Jurkat, Clone E6-1 (cell line): Measurements from ENCODE around the gene COPS3.

Experiments used
- DNase-seq: peaks from one replicate; pipeline ENCODE4 v3.0.0-alpha.2; 2011; ENCODE audit warnings: low read depth, low spot score
- H3K4me3 ChIP-seq: 2 replicates; pipeline ENCODE4 v1.5.1; 2011; ENCODE audit warnings: mild to moderate bottlenecking, low read length, control low read depth, moderate library complexity

Gene COPS3

DNA sequence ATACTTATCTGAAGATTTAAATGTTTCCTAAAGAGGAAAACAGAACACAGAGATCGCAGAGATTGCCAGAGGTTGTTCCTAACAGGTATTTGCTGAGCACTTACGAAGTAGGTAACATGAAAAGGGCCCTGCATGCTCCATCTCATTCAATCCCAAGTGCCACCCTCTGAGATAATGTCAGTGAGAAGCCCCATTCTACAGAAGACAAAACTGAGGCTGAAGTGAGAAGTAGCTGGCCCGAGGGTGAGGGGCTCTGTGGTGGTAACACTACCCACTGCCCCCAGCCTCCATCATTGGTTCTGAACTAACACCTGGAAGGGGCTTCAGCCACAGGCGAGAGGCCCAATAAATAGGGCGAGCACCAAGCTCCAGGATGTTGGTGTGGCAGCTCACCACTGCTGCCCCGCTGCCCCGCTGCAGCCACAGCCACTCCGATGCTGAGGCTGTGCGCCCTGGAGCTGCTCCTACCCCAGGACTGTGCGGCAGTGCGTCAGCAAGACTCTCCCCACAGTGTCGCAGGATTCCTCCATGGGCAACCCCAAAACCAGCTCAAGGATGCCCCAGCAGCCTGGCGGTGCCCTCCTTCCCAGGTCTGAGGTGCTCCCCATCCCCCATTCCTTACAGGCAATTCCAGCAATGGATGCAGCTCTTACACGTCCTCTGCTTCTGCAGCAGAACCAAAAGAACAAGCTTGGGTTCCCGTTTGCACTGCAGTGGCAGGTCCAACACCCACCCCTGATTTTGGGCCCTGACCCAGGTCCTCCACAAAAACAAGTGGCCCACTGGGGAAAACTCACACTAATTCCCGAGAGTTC is 54.4 kb downstream of the COPS3 start:
- no peak overlapping the region for H3K4me3 ChIP-seq
- no peak for DNase-seq

DNA sequence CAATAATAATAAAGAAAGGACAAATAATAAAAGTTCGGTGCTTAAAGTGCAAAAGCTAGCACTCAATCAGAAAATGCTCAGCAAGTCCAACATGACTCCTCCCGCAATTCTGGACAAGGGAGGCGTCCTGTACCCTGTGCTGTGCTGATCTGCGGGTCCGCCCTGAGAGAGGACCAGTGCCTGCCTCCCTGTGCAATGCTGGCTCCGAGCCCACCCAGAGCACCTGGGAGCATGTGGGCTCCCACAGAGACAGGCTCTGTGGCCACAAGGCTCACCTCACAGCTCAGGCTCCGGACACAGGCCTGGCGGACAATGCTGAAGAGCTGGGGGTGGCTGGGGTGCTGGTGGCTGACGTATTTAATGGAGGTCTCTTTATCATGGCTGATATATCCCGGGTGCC is 55.1 kb downstream of the COPS3 start:
- no peak for DNase-seq
- H3K4me3 ChIP-seq = no peak overlapping the region

DNA sequence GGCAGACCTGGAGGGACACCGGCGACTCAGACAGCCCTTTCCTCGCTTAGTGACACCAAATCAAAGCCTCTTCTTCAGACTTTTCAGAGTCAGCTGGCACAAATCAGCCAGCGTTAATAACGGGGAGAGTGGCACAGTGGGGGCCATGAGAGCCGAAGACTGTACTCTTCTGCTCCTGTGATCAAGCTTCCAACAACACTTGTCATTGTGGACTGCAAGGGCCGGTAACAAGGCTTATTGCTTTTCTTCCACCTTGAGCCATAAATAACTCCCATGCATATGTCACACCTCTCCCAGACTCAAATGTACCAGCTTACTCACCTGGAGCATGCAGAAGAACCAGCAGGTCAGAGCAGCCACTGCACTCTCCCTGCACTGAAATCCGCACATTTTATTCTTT is 56.9 kb downstream of the COPS3 start:
- DNase-seq = no peak
- no peak overlapping the region for H3K4me3 ChIP-seq

DNA sequence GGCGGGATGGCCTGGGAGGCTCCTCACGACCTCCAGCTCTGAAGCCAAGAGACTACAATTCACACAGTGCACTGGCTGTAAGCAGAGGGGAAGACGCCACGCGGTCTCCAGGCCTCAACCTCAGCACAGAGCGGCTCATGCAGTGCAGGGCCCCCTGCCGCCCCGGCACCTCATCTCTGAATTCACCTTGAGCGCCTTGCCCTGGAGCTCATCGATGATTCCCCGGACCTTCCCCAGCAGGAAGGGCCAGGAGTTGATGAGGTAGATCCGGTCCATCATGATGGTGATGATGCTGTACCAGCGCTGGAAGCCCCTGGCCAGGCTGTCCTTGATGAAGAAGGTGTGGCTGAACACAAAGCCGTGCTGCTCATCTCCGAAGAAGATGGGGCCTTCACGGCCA is 57.3 kb downstream of the COPS3 start:
- no peak for DNase-seq
- no peak overlapping the region for H3K4me3 ChIP-seq

DNA sequence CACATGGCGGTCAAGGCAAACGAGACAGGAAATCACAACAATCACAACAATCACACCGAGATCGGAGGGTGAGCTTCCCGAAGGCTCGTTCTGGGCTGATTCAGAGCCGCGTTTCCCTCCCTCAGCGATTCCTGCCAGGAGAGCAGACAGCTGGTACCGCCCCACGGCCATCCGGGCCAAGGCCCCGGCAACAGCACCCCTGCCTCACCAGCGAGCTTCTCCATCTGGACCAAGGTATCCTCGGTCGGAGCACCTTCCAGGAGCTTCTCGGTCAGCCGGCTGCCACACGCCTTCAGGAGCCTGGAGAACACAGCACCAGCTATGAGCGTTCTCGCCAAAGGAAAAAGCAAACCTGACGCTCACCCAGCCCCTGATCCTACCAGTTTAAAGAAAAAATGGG is 59.7 kb downstream of the COPS3 start:
- no peak for DNase-seq

DNA sequence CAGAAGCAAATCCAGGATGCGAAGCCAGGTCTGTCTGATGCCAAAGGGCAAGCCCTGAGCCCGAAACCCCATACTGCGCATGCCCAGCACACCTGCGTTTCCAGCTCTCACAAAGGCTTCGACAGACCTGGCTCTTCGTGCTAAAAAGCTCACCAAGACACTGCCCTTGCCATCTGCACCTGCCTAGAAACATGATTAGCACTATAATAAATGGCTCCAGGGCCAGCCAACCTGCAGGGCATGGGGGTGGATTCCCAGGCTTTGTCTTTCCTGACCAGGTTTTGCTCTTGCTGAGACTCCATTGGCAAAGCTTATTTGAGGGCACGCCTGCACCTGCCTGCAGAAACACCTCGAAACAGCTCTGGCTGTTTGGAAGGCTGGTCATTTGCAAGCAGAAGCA is 60.5 kb downstream of the COPS3 start:
- no peak for DNase-seq
- H3K4me3 ChIP-seq = no peak overlapping the region

More for the DNA sequence above, 59.7 kb downstream of the COPS3 start:
- H3K4me3 ChIP-seq = no peak overlapping the region

DNA sequence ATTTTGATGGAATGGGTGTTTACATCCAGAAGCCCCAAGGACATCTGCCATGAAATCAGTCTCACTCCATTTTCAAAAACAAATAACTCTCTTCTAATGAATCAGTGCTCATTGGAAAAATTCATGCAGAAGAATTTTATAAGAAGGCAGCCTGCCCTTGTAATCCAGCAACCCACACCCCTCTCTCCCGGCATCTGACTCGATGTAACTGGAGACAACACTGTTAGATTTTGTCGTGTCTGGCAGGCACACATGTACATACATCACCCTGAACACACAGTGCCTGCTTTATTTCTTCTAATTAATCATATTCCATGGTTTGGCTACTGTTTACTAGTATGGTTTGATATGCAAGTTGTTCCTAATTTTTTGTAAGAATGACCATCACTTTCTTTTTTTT is 63.1 kb downstream of the COPS3 start:
- DNase-seq = no peak
- no peak overlapping the region for H3K4me3 ChIP-seq

DNA sequence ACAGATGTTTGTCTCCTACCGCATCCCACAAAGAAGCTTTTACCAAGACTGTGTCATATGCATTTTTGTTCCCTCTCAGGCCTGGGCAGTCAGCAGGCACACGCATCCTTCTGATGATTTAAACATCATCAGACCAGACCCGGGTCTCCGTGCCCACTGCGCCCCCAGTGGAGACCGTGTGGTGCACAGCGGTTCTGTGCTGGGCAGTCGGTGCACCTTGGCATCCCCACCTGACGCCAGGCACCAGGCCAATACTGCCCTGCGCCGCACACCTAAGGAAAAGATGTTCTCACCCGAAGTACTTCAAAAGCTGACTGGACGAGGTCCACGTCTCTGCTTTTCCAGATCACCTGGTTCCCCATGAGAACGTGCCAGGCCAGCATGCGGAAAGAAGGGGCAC is 64.3 kb downstream of the COPS3 start:
- H3K4me3 ChIP-seq = no peak overlapping the region
- no peak for DNase-seq

DNA sequence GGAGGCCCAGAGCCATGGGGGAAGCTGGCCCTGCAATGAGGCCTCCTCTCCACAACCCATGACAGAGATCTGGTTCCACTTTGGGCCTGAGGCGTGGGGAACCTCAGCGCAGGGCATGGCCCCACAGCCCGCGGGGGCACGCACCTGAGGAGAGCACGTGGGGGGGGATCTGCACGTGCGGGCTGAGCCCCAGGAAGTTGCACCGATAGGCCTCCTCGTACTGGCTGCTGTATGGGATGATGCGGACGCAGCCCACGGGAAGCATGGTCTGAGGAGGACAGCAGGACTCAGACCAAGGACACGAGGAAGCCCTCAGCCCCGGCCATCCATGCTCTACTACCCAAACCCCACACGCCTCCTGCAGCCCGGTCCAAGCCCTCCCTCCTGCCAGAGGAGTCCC is 64.8 kb downstream of the COPS3 start:
- no peak for DNase-seq

DNA sequence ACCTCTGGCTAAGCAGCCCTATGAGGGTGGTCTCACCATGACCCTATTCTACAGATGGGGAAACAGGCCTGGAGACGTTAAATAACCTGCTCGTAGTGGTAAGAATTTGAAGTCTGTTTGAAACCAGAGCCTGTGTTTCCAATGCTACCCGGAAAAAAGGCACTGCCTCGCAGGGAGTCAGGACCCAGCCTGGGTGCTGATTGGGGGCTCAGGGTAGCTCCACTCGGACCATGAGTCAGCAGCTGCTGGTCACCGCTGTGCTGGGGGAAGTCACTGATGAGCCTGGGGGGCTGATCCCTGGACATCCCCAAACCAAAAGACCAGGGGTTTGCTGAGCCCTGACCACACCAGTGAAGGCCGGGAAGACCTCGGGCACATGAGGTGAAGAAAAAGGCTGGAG is 65.5 kb downstream of the COPS3 start:
- no peak overlapping the region for H3K4me3 ChIP-seq

More for the DNA sequence above, 64.8 kb downstream of the COPS3 start:
- H3K4me3 ChIP-seq = no peak overlapping the region

DNA sequence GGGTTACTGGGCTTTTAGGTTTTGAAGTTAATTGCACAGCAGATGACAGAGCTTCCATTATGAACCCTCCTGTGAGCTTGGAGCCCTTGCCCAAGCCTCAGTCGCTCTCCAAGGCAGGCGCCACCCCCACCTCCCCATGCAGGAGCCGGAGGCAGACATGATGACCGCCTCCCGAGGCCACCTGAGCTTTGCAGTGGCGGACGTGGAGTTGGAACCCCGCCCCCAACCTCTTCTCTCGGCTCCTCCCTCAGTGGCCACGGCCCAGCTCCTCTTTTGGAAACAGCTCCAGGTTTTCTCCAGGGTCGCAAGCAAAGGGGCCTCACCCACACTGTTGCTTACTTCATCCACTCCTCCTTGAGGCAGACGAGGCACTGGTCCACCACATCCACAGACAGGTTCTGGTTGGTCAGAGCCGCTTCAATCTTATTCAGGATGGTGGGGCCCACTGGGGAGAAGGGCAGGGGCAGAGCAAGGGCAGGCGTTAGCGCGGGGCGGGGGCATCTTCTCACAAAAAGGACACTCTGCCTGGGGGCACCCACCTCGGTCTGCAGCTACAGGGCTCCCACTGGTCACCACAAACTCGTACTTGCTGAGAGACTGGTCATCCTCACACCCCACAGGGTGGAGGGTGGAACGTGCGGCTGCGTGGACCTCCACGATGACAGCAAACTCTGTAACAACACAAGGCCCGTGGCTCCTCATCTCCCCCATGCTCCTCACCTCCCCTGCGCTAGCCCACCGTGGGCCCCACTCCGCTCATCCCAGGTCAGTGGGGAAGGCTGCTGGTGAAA is 66.2 kb downstream of the COPS3 start:
- DNase-seq = no peak
- no peak overlapping the region for H3K4me3 ChIP-seq

More for the DNA sequence above, 65.5 kb downstream of the COPS3 start:
- DNase-seq = no peak

DNA sequence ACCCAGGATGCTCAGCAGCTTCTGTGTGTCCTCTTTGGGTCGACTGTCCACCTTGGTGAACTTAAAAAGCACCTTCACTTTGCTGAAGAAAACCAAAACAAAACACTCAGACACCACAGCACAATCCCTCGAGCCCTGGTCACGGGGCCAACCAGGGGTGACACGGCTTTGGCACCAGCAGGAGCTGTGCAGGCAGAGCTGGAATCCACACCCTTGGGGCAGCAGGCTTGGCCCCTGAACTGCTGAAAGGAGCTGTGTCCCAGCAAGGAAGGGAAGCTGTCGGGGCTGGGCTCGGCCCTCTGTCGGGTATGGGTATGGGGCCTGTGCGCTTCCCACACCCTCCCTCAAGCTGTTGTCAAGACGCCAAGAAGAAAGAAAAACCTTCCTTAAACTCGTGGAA is 67.3 kb downstream of the COPS3 start:
- no peak overlapping the region for H3K4me3 ChIP-seq
- DNase-seq = no peak

DNA sequence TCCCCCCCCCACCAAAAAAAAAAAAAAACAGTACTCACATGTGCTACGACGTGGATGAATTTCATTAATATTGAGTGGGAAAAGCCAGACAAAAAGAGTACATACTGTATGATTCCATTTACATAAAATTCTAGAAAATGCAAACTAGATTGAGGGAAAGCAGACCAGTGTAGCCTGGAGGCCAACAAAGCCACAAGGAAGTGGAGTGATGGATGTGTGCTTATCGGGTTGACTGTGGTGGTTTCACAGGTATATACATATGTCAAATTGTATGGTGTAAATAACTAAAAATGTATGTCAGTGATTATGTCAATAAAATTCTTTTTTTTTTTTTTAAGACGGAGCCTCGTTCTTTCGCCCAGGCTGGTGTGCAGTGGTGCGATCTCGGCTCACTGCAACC is 73.0 kb downstream of the COPS3 start:
- DNase-seq = no peak
- H3K4me3 ChIP-seq = no peak overlapping the region

DNA sequence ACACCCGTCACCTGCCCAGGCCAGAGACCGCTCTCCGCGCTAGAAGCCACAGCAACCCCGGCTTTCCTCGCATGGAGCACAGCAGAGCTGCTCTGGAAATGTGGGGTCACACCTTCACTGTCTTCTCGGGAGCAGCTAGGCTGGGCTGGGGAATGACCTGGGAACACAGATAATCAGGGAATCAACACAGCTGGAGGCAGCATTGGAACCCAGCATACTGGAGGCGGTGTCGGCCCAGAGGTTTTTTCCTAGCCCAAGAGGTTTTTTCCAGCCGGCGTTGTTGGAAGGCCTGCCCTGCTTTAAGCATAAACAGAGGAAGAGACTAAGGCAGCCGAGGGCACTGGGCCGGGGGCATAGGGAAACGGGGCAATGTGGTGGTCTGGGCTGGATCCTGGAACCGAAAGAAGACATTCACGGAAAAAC is 74.1 kb downstream of the COPS3 start:
- no peak for DNase-seq
- H3K4me3 ChIP-seq = no peak overlapping the region

DNA sequence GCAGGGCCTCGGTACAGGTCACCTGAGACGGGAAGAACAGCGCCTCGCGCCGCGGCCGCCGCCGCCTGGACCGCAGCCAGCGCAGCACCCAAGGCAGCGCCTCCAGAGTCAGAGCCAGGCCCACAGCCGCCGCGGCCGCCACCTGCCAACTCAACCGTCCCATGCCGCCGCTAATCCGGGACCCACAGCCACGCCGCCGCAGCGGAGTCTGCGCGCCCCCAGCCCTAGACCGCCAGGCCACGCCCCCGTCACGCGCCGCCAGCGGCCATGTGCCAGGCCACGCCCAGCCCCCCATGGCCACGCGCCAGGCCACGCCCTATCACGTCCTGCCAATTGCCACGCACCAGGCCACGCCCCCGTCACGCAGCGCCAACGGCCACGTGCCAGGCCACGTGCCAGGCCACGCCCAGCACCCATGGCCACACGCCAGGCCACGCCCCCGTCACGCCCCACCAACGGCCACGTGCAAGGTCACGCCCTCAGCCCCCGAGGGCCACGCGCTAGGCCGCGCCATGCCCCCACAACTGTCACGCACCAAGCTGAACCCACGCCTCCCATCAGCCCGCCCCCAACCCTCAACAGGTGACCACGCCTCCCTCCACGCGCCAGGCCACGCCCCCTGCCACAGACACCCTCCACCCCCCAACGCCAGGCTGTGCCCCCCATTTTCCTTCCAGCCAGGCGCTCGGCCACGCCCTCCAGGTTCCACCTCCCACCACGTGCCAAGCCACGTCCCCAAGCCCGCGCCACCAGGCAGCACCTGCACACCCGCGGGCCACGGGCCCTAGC is 74.7 kb downstream of the COPS3 start, which contains the start of gene PLD6:
Gene PLD6 (minus strand): TSS at position 210 of the 789 bp plus-strand sequence. CDS start 47 bp downstream, at position 163.
- peak; percentile 64 for DNase-seq
- peak within 1 kb of the TSS; percentile 52 for H3K4me3 ChIP-seq

DNA sequence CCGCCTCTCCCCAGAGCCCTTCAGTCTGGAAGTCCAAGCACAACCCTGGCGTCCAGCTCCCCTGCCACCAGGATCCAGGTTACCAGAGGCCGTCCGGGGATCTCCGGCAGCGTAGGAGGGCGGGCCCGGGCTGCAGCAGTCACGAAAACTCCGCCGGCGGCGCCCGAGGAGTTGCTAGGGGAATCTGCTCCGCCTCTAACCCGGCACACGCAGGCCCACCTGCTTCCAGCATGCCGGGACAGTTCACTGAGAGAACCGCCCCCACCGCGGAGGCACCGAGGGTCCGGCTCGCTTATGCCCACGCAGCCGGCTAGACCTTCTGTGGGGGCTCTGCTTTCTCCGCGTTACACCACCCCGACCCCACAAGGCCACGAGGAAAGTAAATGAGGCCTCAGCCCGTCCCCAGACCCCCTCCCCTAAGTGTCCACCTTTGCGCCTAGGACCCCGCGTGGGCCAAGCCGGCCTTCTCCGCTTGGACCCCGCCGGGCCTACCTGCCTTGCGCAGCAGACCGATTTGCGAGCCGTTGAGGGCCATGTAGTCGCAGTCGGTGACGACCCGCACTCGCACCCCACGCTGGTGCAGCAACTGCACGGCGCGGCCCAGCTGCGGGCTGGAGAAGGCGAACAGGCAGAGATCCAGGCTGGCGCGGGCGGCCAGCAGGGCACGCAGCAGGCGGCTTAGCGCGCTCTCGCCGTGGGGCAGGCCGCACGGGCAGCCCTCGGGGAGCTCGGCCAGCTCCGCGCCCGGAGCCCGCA is 75.5 kb downstream of the COPS3 start:
- peak overlapping the region; percentile 52 for H3K4me3 ChIP-seq
- DNase-seq = no peak

DNA sequence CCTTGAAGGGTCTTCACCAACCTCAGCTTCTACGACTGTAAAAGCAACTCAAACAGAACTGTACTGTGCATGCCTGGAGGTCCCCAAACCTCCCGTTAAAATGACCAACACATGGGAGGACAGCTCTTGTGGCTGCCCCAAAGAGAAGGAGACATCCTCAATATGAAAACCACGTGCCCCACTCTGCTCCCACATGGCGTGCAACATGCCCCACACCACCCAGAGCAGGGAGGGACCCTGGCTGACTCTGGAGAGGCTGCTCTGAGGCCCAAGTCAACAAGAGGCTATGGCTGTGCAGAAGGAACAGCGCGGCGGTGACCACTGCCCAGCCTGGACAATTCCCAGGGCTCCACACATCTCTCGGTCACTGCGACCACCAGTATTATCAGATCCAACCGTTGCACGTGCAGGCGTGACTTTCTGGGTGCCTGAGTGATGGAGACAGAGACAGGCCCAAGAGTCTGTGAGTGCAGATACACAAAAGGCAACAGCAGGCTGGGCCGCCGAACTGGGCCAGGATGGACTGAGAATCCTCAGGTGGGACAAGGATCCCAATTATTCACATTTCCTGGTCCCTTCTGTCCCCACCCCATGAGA is 76.3 kb downstream of the COPS3 start:
- no peak for DNase-seq
- H3K4me3 ChIP-seq = peak overlapping the region; percentile 52; the same call in 1 of the 2 replicates

DNA sequence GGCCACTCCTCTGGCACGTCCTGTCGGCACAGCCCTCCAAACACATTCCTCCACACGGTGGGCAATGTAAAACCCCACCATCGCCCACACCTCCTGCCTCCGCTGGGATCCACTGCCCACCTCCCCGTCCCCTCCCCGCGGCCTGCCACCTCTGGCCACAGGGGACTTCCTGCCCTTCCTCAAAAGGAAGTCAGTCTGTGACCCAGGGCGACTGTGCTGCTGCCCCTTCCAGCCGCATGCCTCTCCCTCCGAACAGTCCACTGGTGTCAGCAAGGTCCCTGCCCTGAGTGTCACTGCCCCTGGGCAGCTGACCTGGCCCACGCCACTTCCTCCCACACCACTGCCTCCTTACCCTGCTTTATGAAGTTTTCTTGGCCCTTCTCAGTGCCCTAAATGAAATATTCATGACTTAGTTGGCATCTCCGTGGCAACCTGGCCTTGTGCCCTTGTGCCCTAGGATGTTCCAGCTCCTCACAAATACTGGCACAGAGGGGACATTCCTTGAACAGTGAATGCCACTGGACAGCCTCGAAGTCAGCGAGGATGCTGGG is 76.9 kb downstream of the COPS3 start:
- no peak overlapping the region for H3K4me3 ChIP-seq
- no peak for DNase-seq
